ENCODE results near the gene SLC6A6. TPM values are rescaled to one million over a fixed set of nuclear protein-coding genes. Genes with fewer than 3 reads are reported as not detected.

The SLC6A6 gene
- total RNA-seq, 6 experiments from 2014 or later, result 1.5 to 8.2 (median 4.1) TPM

DNA sequence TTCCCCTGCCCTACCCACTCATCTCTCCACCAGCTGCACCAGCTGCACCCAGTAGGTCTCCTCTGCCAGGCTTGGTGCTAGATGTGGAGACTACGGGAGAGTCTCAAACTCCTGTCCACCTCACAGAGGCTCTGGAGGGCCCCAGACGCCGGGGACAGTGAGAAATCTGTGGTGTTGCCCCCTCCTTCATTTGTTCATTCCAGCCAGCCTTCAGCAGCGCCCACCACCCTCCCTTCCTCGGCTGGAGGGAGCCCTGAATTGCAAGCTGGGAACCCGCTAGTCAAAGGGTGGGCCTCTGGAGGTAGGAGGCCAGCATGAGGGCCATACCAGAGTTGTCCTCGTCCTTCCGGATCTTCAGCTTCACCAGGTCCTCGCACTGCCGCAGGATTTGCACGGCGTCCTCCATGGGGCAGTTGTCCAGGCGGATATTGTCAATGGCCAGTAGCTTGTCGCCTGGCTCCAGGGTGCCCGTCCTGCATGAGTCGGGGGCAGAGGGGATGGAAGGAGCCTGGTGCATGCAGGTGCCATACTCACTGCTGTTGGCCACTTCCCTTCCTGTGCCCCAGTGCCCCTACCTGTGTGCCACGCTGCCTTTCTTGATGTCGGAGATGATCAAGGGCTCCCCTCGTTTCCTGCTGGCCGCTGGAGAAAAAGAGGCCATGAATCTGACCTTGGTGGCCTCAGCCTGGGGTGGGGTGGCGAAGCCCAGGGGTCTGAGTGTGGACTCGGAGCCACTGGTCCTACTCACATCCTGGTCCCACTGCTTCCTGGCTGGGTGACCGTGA lies 108.6 kb downstream of the SLC6A6 start:
- no peaks in the 10 kb centered on the region for H3K4me1 ChIP-seq
- no peak overlapping the region for H3K27ac ChIP-seq
- WGBS (ENCODE audit: insufficient coverage, low coverage, low lambda C conversion rate, missing lambda C conversion rate), result 62% methylated on average over 4 of the region's 23 CpGs
- no peaks in the 10 kb centered on the region for H3K27me3 ChIP-seq
- intact Hi-C loops (cut with DNase I), result no loop called here
- no peaks in the 10 kb centered on the region for H3K9me3 ChIP-seq
- DNase-seq (peak in 1 of 3 donors; percentile 33), ATAC-seq (no peak)
- H3K36me3 ChIP-seq, result no peaks in the 10 kb centered on the region
- no peak overlapping the region for H3K4me3 ChIP-seq
- TF ChIP-seq POLR2A (IDR thresholded peaks at IDR 0.05), result no peak
- TF ChIP-seq, protein P1, sequence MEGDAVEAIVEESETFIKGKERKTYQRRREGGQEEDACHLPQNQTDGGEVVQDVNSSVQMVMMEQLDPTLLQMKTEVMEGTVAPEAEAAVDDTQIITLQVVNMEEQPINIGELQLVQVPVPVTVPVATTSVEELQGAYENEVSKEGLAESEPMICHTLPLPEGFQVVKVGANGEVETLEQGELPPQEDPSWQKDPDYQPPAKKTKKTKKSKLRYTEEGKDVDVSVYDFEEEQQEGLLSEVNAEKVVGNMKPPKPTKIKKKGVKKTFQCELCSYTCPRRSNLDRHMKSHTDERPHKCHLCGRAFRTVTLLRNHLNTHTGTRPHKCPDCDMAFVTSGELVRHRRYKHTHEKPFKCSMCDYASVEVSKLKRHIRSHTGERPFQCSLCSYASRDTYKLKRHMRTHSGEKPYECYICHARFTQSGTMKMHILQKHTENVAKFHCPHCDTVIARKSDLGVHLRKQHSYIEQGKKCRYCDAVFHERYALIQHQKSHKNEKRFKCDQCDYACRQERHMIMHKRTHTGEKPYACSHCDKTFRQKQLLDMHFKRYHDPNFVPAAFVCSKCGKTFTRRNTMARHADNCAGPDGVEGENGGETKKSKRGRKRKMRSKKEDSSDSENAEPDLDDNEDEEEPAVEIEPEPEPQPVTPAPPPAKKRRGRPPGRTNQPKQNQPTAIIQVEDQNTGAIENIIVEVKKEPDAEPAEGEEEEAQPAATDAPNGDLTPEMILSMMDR (IDR thresholded peaks at IDR 0.05), result no peak

DNA sequence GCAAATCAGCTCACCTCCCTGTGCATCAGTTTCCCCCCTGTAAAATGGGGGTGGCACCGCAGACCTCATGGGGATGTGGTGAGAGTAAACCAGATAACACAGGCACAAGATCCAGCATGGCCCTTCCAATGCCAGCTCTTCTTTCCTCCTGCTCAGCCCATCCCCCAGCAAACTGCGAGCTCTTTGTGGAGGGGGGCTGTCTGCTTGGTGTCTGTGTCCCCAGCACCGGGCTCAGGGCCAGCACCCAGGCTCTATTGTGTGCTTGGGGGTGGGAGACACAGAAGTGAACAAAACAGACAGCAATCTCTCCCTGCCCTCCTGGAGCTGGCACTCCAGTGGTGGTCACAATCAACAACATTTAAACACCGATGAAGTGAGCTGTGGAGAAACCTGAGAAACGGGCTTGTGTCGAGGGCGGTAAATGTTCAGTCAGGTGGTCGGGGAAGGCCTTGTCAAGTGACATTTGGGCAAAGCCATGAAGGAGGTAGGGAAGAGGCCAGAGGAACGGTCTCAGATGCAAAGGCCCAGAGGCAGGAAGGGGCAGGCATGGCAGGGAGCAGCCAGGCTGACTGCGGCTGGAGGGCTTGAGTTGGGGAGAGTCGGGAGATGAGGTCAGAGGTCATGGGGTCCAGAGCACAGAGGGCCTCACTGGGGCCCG lies 109.3 kb downstream of the SLC6A6 start:
- intact Hi-C loops (cut with DNase I), result no loop called here
- no peaks in the 10 kb centered on the region for H3K9me3 ChIP-seq

GRCh38 chr3:14512281-14512941 lies 110.0 kb downstream of the SLC6A6 start:
- no peaks in the 10 kb centered on the region for H3K36me3 ChIP-seq
- TF ChIP-seq POLR2A (IDR thresholded peaks at IDR 0.05), result no peak
- TF ChIP-seq, protein P1 (IDR thresholded peaks at IDR 0.05), result no peak
- H3K4me1 ChIP-seq, result no peaks in the 10 kb centered on the region
- no peak overlapping the region for H3K27ac ChIP-seq
- 62% methylated on average over 5 of the region's 19 CpGs for WGBS (ENCODE audit: insufficient coverage, low coverage, low lambda C conversion rate, missing lambda C conversion rate)
- H3K9me3 ChIP-seq, result no peaks in the 10 kb centered on the region
- H3K27me3 ChIP-seq, result no peaks in the 10 kb centered on the region
- DNase-seq (peak in 1 of 3 donors; percentile 29), ATAC-seq (no peak)
- intact Hi-C loops (cut with DNase I), result no loop called here
- H3K4me3 ChIP-seq, result no peak overlapping the region

More for the DNA sequence above, 109.3 kb downstream of the SLC6A6 start:
- TF ChIP-seq, protein P1 (IDR thresholded peaks at IDR 0.05), result no peak
- no peak for TF ChIP-seq POLR2A (IDR thresholded peaks at IDR 0.05)
- Histone ChIP-seq H3K27ac (no peak overlapping the region), H3K4me3 (no peak overlapping the region), H3K4me1 (no peaks in the 10 kb centered on the region), H3K27me3 (no peaks in the 10 kb centered on the region), H3K36me3 (no peaks in the 10 kb centered on the region)
- DNase-seq (peak in 1 of 3 donors; percentile 29), ATAC-seq (no peak)
- WGBS (ENCODE audit: insufficient coverage, low coverage, low lambda C conversion rate, missing lambda C conversion rate), result 60% methylated on average over 6 of the region's 12 CpGs

GRCh38 chr3:14512942-14513327 lies 110.5 kb downstream of the SLC6A6 start:
- no peaks in the 10 kb centered on the region for H3K36me3 ChIP-seq
- no peaks in the 10 kb centered on the region for H3K9me3 ChIP-seq

More at GRCh38 chr3:14512942-14513327, 110.5 kb downstream of the SLC6A6 start:
- intact Hi-C loops (cut with DNase I), result no loop called here
- Histone ChIP-seq H3K4me3 (no peak overlapping the region), H3K27ac (no peak overlapping the region), H3K27me3 (no peaks in the 10 kb centered on the region), H3K4me1 (no peaks in the 10 kb centered on the region)
- TF ChIP-seq, protein P1 (IDR thresholded peaks at IDR 0.05), result no peak
- TF ChIP-seq POLR2A (IDR thresholded peaks at IDR 0.05), result no peak
- no peak for ATAC-seq
- 58% methylated on average over 7 of the region's 9 CpGs for WGBS (ENCODE audit: insufficient coverage, low coverage, low lambda C conversion rate, missing lambda C conversion rate)
- DNase-seq, result no peak
